Measurements from ENCODE around the gene RHBG.
"Not testable (repeated sequence)": the region's sequence is repeated elsewhere in the genome, so short reads cannot be mapped to it uniquely, and the experiment has no call there.

Gene RHBG

GRCh38 chr1:156366378-156367166, 2.4 kb upstream of the RHBG start:
- Histone ChIP-seq H3K9me3 (ENCODE audit: control insufficient read depth in 1 of 2, low read length in 2 of 2) (no peaks in the 10 kb centered on the region), H3K4me3 (ENCODE audit: low read depth in 1 of 2, low read length in 2 of 2) (no peak overlapping the region), H3K4me1 (ENCODE audit: control insufficient read depth in 1 of 2, insufficient read depth in 2 of 2, low read length in 2 of 2) (peaks cover 0 to 9% of the 10 kb centered on the region in 2 donors), H3K27ac (ENCODE audit: low read length) (no peak overlapping the region), H3K27me3 (ENCODE audit: low read depth, low read length) (peaks cover 10% of the 10 kb centered on the region), H3K36me3 (ENCODE audit: control insufficient read depth in 1 of 2, insufficient read depth in 2 of 2, low read length in 2 of 2) (no peaks in the 10 kb centered on the region)

GRCh38 chr1:156367383-156368156, 1.4 kb upstream of the RHBG start:
- peaks cover 10% of the 10 kb centered on the region for H3K27me3 ChIP-seq (ENCODE audit: low read depth, low read length)
- H3K4me3 ChIP-seq (ENCODE audit: low read depth in 1 of 2, low read length in 2 of 2): no peak overlapping the region
- no peak overlapping the region for H3K27ac ChIP-seq (ENCODE audit: low read length)
- no peaks in the 10 kb centered on the region for H3K36me3 ChIP-seq (ENCODE audit: control insufficient read depth in 1 of 2, insufficient read depth in 2 of 2, low read length in 2 of 2)
- H3K9me3 ChIP-seq (ENCODE audit: control insufficient read depth in 1 of 2, low read length in 2 of 2): no peaks in the 10 kb centered on the region
- H3K4me1 ChIP-seq (ENCODE audit: control insufficient read depth in 1 of 2, insufficient read depth in 2 of 2, low read length in 2 of 2): peaks cover 0 to 9% of the 10 kb centered on the region in 2 donors

DNA sequence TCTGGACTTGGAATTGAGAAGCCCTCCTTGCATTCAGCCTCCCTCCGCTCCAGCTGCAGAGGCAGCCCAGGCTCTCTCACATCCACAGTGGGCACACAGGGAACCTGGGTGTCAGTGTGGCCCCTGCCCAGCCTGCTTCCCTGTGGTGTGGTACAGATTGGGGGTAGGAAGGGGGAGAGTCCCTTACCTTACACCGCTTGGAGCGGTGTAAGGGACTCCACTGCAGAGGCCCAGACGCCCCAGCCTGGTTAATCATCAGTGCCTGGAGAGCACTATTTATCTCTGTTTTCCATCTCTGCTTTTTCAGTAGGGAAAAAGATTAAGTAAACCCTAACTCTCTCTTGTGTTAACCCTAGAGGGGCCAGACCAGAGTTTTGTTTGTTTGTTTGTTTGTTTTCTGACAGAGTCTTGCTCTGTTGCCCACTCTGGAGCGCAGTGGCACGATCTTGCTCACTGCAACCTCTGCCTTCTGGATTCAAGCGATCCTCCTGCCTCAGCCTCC, 803 bp upstream of the RHBG start:
- H3K36me3 ChIP-seq (ENCODE audit: control insufficient read depth in 1 of 2, insufficient read depth in 2 of 2, low read length in 2 of 2): no peaks in the 10 kb centered on the region
- peaks cover 10% of the 10 kb centered on the region for H3K27me3 ChIP-seq (ENCODE audit: low read depth, low read length)
- H3K9me3 ChIP-seq (ENCODE audit: control insufficient read depth in 1 of 2, low read length in 2 of 2): no peaks in the 10 kb centered on the region
- H3K4me3 ChIP-seq (ENCODE audit: low read depth in 1 of 2, low read length in 2 of 2): no peak overlapping the region
- no peak overlapping the region for H3K27ac ChIP-seq (ENCODE audit: low read length)
- peaks cover 0 to 9% of the 10 kb centered on the region in 2 donors for H3K4me1 ChIP-seq (ENCODE audit: control insufficient read depth in 1 of 2, insufficient read depth in 2 of 2, low read length in 2 of 2)

- peak overlapping the region in 1 of 2 donors; percentile 49 for H3K4me3 ChIP-seq (ENCODE audit: low read depth in 1 of 2, low read length in 2 of 2)
- H3K27me3 ChIP-seq (ENCODE audit: low read depth, low read length); H3K9me3 ChIP-seq (ENCODE audit: control insufficient read depth in 1 of 2, low read length in 2 of 2); H3K27ac ChIP-seq (ENCODE audit: low read length); H3K36me3 ChIP-seq (ENCODE audit: control insufficient read depth in 1 of 2, insufficient read depth in 2 of 2, low read length in 2 of 2); H3K4me1 ChIP-seq (ENCODE audit: control insufficient read depth in 1 of 2, insufficient read depth in 2 of 2, low read length in 2 of 2): not testable (repeated sequence)
These were observed 775 bp downstream of the RHBG start for GRCh38 chr1:156369685-156370286.

- H3K36me3 ChIP-seq (ENCODE audit: control insufficient read depth in 1 of 2, insufficient read depth in 2 of 2, low read length in 2 of 2): no peaks in the 10 kb centered on the region
- peaks cover 10% of the 10 kb centered on the region for H3K27me3 ChIP-seq (ENCODE audit: low read depth, low read length)
- peaks cover 0 to 9% of the 10 kb centered on the region in 2 donors for H3K4me1 ChIP-seq (ENCODE audit: control insufficient read depth in 1 of 2, insufficient read depth in 2 of 2, low read length in 2 of 2)
- no peaks in the 10 kb centered on the region for H3K9me3 ChIP-seq (ENCODE audit: control insufficient read depth in 1 of 2, low read length in 2 of 2)
- H3K27ac ChIP-seq (ENCODE audit: low read length): no peak overlapping the region
- no peak overlapping the region for H3K4me3 ChIP-seq (ENCODE audit: low read depth in 1 of 2, low read length in 2 of 2)
These were observed 2.7 kb downstream of the RHBG start for GRCh38 chr1:156371553-156372264.

- H3K4me1 ChIP-seq (ENCODE audit: control insufficient read depth in 1 of 2, insufficient read depth in 2 of 2, low read length in 2 of 2): peaks cover 0 to 9% of the 10 kb centered on the region in 2 donors
- no peaks in the 10 kb centered on the region for H3K9me3 ChIP-seq (ENCODE audit: control insufficient read depth in 1 of 2, low read length in 2 of 2)
- H3K36me3 ChIP-seq (ENCODE audit: control insufficient read depth in 1 of 2, insufficient read depth in 2 of 2, low read length in 2 of 2): no peaks in the 10 kb centered on the region
- H3K4me3 ChIP-seq (ENCODE audit: low read depth in 1 of 2, low read length in 2 of 2): no peak overlapping the region
- H3K27ac ChIP-seq (ENCODE audit: low read length): no peak overlapping the region
- H3K27me3 ChIP-seq (ENCODE audit: low read depth, low read length): peaks cover 10% of the 10 kb centered on the region
These were observed 3.2 kb downstream of the RHBG start for GRCh38 chr1:156372265-156372586.

DNA sequence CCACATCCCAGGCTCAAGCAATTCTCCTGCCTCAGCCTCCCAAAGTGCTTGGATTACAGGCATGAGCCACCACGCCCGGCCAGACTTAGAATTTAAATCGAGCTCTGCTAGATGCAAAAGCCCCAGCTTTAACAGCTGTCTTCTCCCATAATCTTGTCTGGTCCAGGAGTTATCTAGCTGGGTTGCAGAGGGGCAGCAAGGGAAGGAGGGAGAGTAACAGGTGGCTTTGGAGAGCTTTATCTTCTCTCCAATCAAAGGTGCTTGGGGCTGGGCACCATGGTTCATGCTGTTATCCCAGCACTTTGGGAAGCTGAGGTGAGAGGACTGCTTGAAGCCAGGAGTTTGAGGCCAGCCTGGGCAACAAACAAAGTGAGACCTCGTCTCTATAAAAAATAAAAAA, 3.9 kb downstream of the RHBG start:
- Histone ChIP-seq H3K4me1 (ENCODE audit: control insufficient read depth in 1 of 2, insufficient read depth in 2 of 2, low read length in 2 of 2) (peaks cover 0 to 9% of the 10 kb centered on the region in 2 donors), H3K9me3 (ENCODE audit: control insufficient read depth in 1 of 2, low read length in 2 of 2) (no peaks in the 10 kb centered on the region), H3K36me3 (ENCODE audit: control insufficient read depth in 1 of 2, insufficient read depth in 2 of 2, low read length in 2 of 2) (no peaks in the 10 kb centered on the region), H3K27ac (ENCODE audit: low read length) (no peak overlapping the region), H3K4me3 (ENCODE audit: low read depth in 1 of 2, low read length in 2 of 2) (no peak overlapping the region), H3K27me3 (ENCODE audit: low read depth, low read length) (peaks cover 10% of the 10 kb centered on the region)

- H3K27me3 ChIP-seq (ENCODE audit: low read depth, low read length): peaks cover 10% of the 10 kb centered on the region
- no peak overlapping the region for H3K27ac ChIP-seq (ENCODE audit: low read length)
- H3K36me3 ChIP-seq (ENCODE audit: control insufficient read depth in 1 of 2, insufficient read depth in 2 of 2, low read length in 2 of 2): no peaks in the 10 kb centered on the region
- no peaks in the 10 kb centered on the region for H3K9me3 ChIP-seq (ENCODE audit: control insufficient read depth in 1 of 2, low read length in 2 of 2)
- H3K4me3 ChIP-seq (ENCODE audit: low read depth in 1 of 2, low read length in 2 of 2): no peak overlapping the region
- H3K4me1 ChIP-seq (ENCODE audit: control insufficient read depth in 1 of 2, insufficient read depth in 2 of 2, low read length in 2 of 2): peaks cover 0 to 9% of the 10 kb centered on the region in 2 donors
These were observed 4.5 kb downstream of the RHBG start for GRCh38 chr1:156373546-156373945.

DNA sequence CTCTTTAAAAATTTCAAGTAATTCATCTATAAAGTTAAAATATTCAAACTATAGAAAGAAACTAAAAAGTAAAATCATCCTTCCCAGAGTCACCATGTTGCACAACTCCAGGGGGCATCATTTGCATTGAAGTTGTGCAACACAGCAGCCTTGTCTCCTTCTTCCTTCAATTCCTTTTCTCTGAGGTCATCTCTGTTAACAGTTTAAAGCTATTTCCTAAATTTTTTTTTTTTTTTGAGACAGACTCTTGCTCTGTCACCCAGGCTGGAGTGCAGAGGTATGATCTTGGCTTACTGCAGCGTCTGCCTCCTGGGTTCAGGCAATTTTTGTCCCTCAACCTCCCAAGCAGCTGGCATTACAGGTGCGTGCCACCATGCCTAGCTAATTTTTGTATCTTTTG, 7.1 kb downstream of the RHBG start:
- no peaks in the 10 kb centered on the region for H3K27me3 ChIP-seq (ENCODE audit: low read depth, low read length)
- H3K4me3 ChIP-seq (ENCODE audit: low read depth in 1 of 2, low read length in 2 of 2): no peak overlapping the region

DNA sequence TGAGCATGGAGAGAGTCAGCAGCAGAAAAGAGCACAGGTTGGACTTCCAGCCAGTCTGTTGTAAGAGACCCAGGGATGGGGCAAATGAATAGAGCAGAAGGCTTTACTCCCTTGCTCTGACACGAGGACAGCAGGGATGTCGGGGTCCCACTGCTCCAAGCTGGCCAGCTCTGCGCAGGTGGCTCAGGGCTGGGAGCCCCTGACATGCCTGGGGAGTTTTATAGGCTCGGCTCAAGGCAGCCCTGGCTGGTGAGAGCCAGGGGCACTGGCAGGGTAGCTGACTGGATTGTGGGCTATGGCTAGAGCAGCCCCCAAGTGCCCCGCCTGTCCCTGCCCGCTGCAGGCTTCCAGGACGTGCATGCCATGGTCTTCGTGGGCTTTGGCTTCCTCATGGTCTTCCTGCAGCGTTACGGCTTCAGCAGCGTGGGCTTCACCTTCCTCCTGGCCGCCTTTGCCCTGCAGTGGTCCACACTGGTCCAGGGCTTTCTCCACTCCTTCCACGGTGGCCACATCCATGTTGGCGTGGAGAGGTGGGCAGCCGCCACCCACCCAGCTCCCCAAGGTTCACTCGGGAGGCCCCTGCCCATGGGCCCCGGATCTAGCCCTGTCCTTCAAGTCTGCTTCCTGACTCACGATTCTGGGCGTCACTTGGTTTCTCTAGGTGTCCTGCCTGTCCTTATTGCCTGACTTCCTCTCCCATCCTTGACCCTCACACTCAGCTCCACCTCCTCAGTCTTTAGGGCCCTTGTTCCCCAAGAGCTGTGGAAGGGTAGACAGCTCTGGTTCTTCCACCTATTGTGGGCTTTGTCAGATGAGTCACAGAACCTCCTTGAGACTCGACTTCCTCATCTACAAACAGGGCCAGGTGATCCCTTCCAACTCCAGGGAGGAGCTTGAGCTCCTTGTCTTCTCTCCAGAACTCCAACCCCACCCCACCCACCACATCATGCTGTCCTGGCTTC, 8.2 kb downstream of the RHBG start:
- H3K4me3 ChIP-seq (ENCODE audit: low read depth in 1 of 2, low read length in 2 of 2): no peak overlapping the region
- no peaks in the 10 kb centered on the region for H3K9me3 ChIP-seq (ENCODE audit: control insufficient read depth in 1 of 2, low read length in 2 of 2)
- no peaks in the 10 kb centered on the region for H3K36me3 ChIP-seq (ENCODE audit: control insufficient read depth in 1 of 2, insufficient read depth in 2 of 2, low read length in 2 of 2)
- H3K4me1 ChIP-seq (ENCODE audit: control insufficient read depth in 1 of 2, insufficient read depth in 2 of 2, low read length in 2 of 2): no peaks in the 10 kb centered on the region
- H3K27ac ChIP-seq (ENCODE audit: low read length): no peak overlapping the region
- no peaks in the 10 kb centered on the region for H3K27me3 ChIP-seq (ENCODE audit: low read depth, low read length)

More for the DNA sequence above, 7.1 kb downstream of the RHBG start:
- H3K36me3 ChIP-seq (ENCODE audit: control insufficient read depth in 1 of 2, insufficient read depth in 2 of 2, low read length in 2 of 2): no peaks in the 10 kb centered on the region
- no peaks in the 10 kb centered on the region for H3K4me1 ChIP-seq (ENCODE audit: control insufficient read depth in 1 of 2, insufficient read depth in 2 of 2, low read length in 2 of 2)
- H3K27ac ChIP-seq (ENCODE audit: low read length): no peak overlapping the region
- H3K9me3 ChIP-seq (ENCODE audit: control insufficient read depth in 1 of 2, low read length in 2 of 2): no peaks in the 10 kb centered on the region

Data from muscle layer of duodenum (tissue), 2 donors.